ENCODE measurements around the gene GDF2.

The GDF2 gene

DNA sequence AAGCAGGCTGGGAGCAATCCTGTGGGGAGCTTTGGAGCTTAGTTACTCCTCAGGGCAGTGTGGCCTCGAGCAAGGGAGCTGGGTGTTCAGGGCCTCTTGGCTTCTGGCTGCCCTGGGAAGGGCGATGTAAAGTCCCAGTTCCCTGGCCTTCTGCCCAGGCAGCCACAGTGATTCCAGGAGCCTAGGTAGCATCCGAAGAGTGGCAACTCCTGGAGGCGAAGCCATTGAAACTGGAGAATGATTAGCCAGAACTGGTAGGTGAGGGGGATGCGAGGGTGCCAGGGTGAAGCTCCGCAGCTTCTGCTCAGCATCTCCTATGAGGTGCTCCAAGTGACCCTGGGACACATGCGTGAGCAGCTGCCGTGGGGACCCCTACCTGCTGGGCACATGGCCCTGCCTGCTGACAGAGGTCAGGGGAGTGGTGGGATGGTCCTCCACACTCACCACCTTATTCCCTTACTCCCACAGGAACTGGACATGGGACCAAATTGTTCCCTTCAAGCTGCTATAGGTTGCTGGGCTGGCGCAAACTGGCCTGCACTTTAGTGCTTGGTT lies 7.8 kb upstream of the GDF2 start:
- DNase-seq, result no peak

DNA sequence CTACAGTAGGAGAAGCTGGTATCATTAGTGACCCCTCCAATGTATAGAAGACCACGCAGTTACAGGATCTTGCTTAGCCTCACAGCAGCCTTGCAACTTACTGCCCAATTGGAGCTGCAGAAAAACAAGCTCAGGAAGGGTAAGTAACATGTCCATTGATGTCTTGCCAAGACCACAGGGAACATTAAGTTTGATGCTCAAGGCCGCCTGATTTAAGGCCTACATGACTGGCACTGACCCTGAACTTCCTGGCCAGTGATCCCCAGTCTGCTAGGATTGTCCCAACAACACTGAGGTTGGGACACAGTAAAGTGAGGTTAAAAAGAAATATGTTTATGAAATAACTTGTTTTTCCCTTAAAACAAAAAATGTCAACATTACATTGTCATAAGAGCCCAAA lies 6.8 kb upstream of the GDF2 start:
- DNase-seq, result no peak

DNA sequence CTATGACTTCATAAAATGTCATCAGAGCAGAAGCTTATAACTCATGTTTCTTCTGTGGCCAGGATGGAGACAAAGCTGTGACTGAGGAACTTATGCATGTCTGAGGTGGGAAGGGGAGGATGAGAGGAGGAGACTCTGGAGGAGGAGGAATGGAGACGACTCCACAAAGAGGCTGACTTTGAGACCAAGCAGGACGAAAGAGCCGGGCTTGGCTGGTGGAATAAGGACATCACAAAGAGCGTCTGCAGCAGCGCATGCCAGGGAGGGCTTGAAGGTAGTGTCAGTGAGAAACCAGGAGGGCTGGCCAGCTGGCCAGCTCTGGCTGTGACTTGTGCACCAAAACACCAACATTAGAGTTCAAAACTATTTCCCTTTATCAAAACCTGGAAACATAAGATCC lies 6.1 kb upstream of the GDF2 start:
- DNase-seq, result no peak

DNA sequence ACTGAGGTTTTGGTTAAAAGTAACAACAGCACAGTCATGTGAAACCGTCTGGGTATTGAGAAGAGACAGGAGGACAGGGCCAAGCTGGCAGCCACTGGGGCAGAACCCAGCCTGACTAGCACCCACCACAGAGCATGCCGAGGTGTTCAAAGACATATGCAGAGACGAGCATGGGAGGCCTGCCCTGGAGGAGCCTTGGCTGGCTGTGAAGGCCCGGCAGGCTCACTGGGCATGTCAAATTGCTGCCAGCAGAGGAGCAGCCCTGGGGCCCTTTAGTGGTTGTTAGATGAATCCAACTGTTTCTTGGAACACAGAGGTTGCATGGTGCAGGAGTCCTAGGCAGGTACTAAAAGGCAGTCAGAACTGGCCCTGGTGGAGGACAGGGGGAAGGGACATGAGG lies 5.0 kb upstream of the GDF2 start:
- DNase-seq, result no peak

DNA sequence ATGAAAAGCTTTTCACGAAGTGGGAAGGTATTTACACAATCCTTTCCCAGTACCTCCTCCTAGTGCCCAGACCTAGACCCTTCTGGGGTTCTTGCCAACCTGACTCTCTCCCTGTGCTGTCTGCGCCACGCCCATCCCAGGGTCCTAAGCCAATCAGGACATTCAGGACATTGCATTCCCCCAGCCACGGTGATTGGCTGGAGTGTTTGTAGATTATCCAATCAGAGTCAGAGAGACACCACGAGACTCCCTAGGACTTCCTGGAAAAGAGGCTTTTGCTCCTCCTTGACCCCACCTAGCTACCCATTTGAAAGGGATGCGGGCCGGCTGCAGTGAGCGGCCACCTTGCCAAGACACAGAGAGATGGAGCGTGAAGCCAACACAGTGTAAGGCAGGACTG lies 3.5 kb upstream of the GDF2 start:
- no peak for DNase-seq

DNA sequence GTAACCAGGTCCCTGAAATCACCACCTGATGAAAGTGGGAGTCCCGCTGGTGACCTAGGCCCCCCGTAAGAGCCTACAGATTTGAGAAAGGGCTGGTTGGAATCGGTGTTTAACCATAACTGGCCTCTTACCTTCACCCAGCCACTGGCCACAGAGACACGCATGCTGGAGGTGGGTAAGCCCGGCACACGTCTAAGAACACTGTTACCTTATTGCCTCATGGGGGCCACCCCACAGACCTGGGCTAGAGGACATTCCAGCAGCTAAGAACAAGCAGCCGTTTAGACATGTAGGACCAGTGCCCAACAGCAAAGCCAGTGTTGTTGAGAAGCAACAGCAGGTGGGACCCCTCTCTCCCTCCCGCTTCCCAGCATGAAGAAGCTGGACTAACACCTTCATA lies 2.5 kb upstream of the GDF2 start:
- no peak for DNase-seq

DNA sequence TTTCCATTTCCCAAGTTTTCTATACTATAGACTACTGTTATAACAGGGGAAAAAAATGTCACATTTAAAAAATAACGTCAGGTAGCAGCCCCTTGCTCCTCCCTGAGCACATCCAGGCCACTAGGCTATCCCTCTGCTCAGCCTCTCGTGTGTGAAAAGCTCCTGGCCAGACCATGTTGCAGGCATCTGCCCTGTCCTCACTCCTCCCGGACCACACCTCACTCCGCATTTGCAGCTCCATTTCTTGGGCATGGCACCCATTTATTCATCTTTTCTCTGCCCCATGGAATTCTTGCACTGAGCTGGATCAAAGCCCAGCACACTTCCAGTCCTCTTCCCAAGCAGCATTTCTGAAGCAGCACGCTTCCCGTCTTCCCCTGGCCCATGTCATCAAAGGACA lies 1.4 kb upstream of the GDF2 start:
- DNase-seq, result no peak

DNA sequence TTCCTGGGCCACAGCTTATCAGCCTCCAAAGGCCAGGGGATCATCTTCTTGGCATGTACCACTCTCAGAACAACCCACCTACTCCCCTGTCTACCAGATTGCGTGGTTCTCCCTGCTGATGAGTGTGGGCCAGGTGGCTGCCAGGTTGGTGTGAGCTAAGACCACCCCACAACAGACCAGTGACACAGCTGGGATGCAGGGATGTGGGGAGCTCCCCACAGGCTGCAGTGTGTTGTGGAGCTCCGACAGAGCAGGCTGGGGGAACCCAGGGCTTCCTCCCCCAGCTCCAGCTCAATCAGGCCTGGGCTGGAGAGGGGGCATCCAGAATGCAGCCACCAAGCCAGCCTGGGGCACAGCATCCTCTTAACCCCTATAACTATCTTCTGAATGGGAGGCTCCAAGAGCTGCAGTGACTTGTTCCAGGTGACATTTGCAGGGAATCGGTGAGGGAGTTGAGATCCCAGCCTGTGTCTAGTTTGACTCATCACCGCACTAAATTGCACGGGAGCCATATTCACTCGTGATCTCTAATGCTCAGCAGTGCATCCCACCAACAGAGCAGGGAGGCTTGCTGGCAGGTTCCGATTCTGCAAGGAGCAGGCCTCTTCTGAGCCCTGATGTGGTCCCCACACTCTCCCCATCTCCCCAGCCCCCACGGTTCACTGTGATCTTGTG lies 596 bp upstream of the GDF2 start:
- no peak for DNase-seq

DNA sequence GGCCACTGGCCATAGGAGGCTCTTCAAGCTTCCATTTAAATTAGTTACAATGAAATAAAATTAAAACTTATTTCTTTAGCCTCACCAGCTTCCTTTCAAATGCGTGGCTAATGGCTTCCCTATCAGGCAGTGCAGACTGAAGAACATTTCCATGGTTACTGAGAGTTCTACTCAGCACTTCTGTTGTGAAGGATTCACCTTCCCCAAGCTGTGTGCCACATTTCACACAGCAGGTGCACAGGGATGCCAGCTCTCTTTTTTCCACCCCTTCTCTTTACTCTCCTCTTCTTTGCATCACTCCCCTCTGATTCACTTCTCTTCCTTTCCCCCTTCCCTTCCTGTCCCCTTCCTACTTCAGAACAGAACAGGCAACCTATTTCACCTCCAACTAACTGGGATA lies 833 bp downstream of the GDF2 start:
- no peak for DNase-seq

DNA sequence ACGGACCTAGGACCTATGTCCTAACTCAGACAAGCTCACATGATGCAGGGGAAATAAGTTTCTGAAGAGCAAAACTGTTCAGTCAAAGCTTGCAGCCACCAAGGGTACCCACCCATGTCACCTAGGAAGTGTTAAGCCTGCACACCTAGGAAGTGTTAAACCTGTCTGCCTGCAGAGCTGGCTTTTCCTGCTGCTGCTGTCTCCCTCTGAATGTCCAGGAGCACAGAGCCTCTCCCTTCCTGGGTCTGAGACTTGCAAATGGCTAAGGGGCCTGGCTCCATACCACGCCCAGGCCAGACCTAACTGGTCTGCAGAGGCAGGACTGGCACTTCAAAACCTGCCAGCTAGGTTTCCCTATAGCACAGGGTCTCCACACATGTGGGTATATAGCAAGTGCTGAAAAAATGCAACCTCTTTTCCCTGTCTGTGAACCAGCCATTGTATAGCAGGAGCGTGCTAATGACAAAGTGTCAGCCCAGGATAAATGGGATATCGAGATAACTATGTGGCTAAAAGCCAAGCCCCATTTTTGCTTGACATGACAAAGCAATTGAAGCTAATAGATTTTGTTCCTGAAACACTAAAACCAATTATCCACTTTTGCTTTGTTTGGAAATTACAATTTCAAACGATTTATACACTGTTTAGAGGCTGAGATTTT lies 1.5 kb downstream of the GDF2 start:
- no peak for DNase-seq

DNA sequence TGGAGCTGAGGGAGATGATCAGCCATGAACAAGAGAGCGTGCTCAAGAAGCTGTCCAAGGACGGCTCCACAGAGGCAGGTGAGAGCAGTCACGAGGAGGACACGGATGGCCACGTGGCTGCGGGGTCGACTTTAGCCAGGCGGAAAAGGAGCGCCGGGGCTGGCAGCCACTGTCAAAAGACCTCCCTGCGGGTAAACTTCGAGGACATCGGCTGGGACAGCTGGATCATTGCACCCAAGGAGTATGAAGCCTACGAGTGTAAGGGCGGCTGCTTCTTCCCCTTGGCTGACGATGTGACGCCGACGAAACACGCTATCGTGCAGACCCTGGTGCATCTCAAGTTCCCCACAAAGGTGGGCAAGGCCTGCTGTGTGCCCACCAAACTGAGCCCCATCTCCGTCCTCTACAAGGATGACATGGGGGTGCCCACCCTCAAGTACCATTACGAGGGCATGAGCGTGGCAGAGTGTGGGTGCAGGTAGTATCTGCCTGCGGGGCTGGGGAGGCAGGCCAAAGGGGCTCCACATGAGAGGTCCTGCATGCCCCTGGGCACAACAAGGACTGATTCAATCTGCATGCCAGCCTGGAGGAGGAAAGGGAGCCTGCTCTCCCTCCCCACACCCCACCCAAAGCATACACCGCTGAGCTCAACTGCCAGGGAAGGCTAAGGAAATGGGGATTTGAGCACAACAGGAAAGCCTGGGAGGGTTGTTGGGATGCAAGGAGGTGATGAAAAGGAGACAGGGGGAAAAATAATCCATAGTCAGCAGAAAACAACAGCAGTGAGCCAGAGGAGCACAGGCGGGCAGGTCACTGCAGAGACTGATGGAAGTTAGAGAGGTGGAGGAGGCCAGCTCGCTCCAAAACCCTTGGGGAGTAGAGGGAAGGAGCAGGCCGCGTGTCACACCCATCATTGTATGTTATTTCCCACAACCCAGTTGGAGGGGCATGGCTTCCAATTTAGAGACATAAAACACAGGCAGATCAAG lies 3.3 kb downstream of the GDF2 start:
- no peak for DNase-seq

DNA sequence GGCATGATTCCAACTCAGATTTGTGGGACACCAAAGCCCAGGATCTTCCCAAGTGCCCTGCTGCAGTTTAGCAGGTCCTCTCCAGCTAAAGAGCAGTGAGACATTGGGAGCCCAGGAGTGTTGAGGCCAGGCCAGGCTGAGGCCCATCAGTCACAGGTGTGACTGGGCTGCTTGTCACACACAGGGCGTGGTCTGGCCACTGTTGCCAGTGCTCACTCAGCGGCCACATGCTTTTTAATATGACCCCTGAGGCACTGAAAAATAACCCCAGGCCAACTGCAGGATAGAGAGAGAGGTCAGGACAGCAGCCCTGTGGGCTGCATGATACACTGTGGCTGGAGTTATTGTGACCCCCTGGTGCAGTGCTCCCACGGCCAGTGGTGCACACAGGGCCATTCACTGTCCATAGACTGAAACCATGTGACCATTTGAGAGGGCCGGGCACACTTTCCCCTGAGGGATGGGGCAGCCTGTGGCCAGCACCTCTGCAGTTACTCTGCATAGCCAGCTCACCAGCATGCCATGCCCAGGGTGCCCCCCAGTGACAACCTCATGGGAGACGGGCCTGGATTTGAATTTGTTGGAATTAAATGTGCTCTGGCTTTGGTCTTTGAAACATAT lies 4.2 kb downstream of the GDF2 start:
- DNase-seq, result no peak

DNA sequence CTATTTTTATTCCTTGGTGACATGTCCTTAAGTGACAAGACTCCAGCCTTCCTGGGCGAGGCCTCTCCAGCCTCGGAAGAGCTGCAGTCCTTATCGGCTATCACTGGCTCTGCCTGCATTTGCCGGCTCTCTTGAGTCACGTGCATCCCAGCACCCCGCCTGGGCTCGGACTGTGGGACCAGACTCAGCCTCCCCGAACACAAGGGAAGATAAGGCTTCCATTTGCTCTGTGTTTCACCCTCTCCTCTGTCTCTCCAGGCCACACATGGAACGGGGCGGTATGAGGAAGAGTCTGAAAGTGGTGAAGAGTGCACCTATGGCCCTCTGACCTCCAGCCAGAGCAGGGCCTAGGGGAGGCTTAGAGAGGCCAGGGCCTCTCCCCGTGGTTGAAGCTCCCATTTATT lies 4.7 kb downstream of the GDF2 start:
- no peak for DNase-seq

DNA sequence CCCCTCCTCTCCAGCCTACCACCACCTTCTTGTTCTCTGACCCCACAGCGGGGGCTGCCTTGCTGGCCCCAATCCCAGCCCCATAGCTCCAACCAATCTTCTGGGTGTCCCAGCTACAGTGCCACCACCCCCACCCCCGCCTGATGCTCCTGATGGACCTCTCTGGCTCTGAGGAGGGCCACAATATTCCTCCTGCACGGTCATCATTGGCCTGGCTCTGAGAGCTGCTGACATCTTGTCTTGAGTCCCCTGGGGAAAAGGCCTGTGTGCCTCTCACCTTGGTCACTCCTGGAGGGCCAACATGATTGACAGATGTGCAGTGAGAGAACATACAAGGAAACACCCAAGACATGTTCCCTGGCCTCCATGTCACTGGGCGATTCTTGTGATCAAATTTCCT lies 7.6 kb downstream of the GDF2 start:
- DNase-seq, result no peak

DNA sequence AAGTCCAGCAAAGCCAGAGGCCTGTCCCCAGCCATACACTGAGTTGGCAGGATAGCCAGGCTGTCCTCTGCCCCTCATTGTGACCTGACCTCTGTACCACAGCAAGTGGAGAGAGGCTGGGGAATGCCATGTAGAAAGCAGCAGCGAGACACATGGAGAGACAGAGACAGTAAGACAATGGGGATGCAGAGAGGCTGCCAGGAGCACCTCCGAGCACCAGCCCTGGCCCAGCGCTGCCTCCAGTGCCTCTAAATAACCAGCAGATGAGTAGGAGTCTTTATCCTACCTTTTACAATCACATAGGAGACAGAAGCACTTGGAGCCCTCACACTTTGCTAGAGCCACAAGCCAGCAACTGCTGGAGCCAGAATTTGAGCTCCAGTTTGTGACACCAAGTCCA lies 8.1 kb downstream of the GDF2 start:
- DNase-seq, result no peak

DNA sequence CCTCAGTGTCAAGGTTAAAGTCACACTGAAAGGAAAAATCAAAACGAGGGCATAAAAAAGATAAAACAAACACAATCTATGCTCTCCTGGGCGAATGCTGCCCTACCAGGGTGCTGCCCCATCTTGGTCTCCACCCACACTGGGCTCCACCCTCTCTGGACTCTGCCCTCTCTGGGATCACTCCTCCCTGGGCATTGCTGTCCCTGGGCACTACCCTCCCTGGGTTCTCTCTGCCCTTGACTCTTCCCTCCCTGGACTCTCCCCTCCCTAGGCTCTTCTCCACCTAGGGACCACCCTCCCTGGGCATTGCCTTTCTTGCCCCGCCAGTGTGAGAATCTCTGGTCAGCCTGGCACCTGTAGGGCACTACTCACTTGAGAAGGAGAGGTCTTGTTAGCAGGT lies 8.6 kb downstream of the GDF2 start:
- DNase-seq, result no peak

DNA sequence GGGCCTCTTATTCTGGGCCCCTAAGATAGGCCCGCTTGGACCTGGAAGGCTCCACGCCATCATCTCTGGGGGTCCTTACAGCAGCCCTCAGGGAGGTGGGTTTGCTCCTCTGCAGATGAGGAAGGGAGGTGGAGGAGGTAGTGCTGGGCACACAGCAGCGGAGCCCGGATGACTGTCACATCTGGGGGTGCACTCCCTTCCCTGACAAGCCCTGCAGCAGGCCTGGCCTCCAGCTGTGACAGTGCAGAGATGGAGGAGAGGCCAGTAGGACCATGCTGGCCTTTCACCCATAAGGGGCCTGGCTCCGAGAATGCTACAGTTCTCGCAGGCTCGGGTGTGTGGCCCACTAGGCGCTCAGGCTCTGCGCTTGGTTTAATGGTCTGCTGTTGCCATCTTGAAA lies 9.2 kb downstream of the GDF2 start:
- no peak for DNase-seq

DNA sequence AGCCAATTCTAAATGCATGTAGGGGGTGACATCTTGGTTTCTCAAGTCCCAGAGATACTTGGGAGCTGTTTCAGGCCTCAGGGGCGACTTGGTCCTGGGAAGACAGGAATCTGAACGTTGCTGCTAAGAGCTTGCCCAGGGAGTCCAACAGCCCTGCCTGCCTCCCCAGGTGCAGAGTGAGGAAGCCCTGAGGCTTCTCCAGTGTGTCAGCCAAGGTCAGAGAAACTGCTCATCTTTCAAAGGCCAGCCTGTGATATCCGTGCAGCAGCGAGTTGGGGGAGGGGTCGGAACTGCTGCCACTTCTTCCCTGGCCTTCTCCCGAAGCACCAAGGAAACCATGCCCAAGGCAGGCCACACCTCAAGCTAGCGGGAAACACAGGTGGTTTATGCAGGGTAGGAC lies 9.7 kb downstream of the GDF2 start:
- no peak for DNase-seq

DNA sequence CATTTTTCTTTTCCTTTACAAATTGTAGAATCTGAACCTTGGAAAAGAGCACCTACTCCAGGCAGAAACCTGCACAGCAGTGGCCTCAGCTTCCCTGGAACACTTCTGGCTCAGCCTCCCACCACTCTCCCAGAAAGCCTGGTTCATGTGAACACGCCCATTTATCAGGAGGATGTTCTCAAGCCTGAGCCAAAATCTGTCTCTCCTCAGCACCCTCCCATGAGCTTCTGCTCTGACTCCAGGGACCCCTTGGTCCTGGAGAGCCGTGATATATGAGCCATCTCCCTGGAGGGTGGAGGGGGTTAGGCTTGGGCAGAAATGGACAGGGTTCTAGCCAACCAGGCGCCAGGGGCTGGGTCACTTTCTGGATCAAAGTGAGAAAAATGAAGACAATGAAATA lies 10.1 kb downstream of the GDF2 start:
- no peak for DNase-seq

DNA sequence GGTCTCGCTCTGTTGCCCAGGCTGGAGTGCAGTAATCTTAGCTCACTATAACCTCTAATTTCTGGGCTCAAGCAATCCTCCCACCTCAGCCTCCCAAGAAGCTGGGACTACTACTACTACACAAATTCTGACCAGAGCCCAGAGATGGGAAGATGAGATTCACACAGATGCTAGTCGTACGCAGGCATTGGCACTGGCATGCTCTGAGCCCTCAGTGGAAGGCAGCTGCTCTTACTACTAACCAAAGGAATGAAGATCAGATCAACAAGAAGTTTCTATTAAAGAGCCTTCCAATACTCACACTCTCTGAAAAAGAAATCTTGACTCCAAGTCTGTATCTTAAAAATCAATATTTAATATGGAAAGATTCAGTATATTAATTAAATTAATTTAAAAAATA lies 10.7 kb downstream of the GDF2 start:
- no peak for DNase-seq

DNA sequence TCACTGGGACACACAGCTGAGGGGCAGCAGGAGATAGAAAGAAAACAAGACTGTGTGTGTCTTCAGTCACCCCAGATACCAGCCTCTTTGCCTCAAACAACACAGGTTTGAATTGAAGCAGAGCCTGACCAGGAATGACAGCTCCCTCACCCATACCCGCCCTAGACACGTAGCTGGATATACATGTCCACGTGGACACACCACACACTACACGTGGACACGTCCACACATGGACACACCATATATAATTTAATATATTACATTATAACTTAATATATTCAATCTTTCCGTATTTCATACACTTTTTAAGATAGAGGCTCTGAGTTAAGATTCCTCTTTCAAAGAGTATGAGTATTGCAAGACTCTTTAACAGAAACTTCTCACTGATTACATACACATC lies 11.3 kb downstream of the GDF2 start:
- DNase-seq, result no peak

DNA sequence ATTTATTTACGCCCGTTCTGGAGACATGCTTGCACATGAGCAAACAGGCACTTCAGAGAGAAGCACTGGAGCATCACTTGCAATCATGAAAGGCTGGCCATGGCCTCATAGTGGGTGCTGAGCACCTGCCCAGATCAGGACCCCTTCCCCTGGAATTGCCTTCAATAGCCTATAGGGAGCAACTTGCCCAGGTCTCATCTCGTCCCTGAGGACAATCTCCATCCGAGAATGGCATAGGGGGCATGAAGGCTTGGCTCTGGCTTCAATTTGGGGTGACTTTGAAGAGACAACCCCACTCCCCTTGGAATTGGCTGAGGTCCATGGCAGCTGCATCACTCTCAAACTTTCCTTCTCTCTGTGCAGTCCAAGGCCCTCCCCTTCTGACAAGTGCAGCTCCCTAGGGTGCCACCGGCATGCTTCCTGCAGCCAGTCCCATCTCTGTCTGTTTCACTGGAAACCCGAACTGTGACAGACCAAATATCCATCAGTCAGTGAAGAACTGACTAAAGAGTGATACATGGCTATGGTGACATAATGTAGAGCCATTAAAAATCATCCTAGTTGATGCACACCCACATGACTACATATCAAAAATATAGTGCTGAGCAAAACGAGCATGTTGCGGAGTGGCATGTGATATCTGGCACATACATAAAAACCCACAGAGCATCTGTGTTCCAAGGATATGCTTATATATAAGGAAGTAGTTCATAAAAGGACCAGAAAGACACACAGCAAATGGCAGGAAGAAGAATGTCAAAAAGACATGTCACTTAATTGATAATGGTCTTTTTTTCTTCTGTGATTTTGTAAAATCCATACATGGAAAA lies 12.4 kb downstream of the GDF2 start:
- DNase-seq, result no peak

Data from effector CD4-positive, alpha-beta T cell (primary cell).